Measurements from ENCODE around the gene EXOC6.

- no peak for TF ChIP-seq CTCF (IDR thresholded peaks at IDR 0.05; ENCODE audit: insufficient read depth, low read length)
- no peak for TF ChIP-seq GABPA (IDR thresholded peaks at IDR 0.05; ENCODE audit: low read depth)
- no peak for TF ChIP-seq REST (IDR thresholded peaks at IDR 0.05; ENCODE audit: insufficient replicate concordance, low read depth)
- no peak for TF ChIP-seq POLR2AphosphoS5 (IDR thresholded peaks at IDR 0.05; ENCODE audit: low read depth)
Measured at GRCh38 chr10:93076871-93077270, 228.6 kb downstream of the EXOC6 start.

All from HL-60 (cell line).